Neural cell (in vitro differentiated cells): ENCODE data around the gene ADCY4.

ENCODE experiments used
- SMC3 ChIP-seq: fragments of 450-650 bp; conservative IDR thresholded peaks from 2 replicates; pipeline ENCODE4 v1.6.1; 2014; ENCODE audit warnings: antibody characterized with exemption, mild to moderate bottlenecking, moderate library complexity; ENCODE audit not compliant: poor library complexity
- TF ChIP-seq, protein P1 (sequence below): fragments of 450-650 bp; IDR thresholded peaks from 2 replicates; pipeline ENCODE4 v1.5.1; 2014; ENCODE audit warnings: antibody characterized with exemption, mild to moderate bottlenecking, moderate library complexity; ENCODE audit not compliant: poor library complexity, severe bottlenecking

DNA sequence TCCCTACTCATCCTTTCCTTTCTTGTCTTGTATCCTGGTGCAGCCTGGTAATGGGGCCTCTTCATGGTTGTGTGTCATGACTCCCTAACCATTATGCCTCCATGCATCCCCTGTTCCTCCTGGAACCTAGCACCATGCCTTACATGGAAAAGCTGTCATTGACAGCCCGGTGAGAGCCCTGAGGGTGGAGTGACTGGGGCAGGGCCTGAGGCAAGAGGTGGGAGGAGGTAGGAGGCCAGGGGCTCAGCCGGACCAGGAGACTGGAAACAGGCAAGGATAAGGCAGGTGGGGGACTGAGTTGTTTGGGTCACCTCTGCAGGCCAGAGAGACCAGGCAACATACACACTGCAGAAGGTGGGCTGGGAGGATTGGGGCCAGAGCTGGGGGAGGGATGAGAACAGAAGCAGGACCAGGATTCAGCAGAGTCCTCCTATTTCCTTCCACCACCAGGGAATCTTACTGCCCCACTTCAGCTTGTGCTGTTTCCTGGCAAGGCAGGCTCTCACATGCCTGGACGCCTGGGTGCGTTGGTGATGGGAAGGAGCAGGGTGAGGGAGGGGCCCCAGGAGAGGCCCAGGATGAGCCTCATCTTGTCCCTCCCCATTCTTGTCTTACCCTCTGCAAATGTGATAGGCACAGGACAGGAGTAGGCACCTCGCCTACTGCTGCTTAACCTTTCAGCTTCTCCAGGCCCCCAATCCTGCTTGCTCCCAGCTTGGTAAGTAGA, 25.2 kb downstream of the ADCY4 start, which contains the start of gene LTB4R2:
- TF ChIP-seq, protein P1, sequence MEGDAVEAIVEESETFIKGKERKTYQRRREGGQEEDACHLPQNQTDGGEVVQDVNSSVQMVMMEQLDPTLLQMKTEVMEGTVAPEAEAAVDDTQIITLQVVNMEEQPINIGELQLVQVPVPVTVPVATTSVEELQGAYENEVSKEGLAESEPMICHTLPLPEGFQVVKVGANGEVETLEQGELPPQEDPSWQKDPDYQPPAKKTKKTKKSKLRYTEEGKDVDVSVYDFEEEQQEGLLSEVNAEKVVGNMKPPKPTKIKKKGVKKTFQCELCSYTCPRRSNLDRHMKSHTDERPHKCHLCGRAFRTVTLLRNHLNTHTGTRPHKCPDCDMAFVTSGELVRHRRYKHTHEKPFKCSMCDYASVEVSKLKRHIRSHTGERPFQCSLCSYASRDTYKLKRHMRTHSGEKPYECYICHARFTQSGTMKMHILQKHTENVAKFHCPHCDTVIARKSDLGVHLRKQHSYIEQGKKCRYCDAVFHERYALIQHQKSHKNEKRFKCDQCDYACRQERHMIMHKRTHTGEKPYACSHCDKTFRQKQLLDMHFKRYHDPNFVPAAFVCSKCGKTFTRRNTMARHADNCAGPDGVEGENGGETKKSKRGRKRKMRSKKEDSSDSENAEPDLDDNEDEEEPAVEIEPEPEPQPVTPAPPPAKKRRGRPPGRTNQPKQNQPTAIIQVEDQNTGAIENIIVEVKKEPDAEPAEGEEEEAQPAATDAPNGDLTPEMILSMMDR: no peak
- no peak for TF ChIP-seq SMC3
